Measurements from ENCODE around the gene GATD1.
A peak's percentile ranks its signal among the peaks of the same experiment; 100 is the strongest.

GATD1 gene

GRCh38 chr11:721741-722345, 55.4 kb downstream of the GATD1 start:
- peak; percentile 18; the same call in 1 of the 3 replicates for ATAC-seq
- TF ChIP-seq TCF4 (CRISPR knock-in tag; IDR thresholded peaks at IDR 0.05; ENCODE audit: borderline replicate concordance) (no peak), ISL1 (CRISPR knock-in tag; IDR thresholded peaks at IDR 0.05) (no peak), CSDC2 (CRISPR knock-in tag; IDR thresholded peaks at IDR 0.05) (no peak), TSHZ2 (CRISPR knock-in tag; IDR thresholded peaks at IDR 0.05) (no peak), ESRRG (CRISPR knock-in tag; IDR thresholded peaks at IDR 0.05) (no peak), ZFP3 (CRISPR knock-in tag; IDR thresholded peaks at IDR 0.05) (no peak), POU6F1 (CRISPR knock-in tag; IDR thresholded peaks at IDR 0.05; ENCODE audit: borderline replicate concordance, low read depth) (no peak), ZC3H10 (CRISPR knock-in tag; IDR thresholded peaks at IDR 0.05) (no peak), ZFP30 (CRISPR knock-in tag; IDR thresholded peaks at IDR 0.05) (no peak), OSR1 (CRISPR knock-in tag; IDR thresholded peaks at IDR 0.05) (no peak), ZNF70 (CRISPR knock-in tag; IDR thresholded peaks at IDR 0.05) (no peak)

- no peak for TF ChIP-seq TOX (CRISPR knock-in tag; IDR thresholded peaks at IDR 0.05; ENCODE audit: borderline replicate concordance)
- ATAC-seq, result no peak
These were observed 56.0 kb downstream of the GATD1 start for GRCh38 chr11:721247-721740.

GRCh38 chr11:720642-721246, 56.5 kb downstream of the GATD1 start:
- peak; percentile 25 for ATAC-seq
- TF ChIP-seq CSDC2 (CRISPR knock-in tag; IDR thresholded peaks at IDR 0.05) (no peak), ZFP3 (CRISPR knock-in tag; IDR thresholded peaks at IDR 0.05) (no peak), ISL1 (CRISPR knock-in tag; IDR thresholded peaks at IDR 0.05) (no peak), ESRRG (CRISPR knock-in tag; IDR thresholded peaks at IDR 0.05) (no peak), POU6F1 (CRISPR knock-in tag; IDR thresholded peaks at IDR 0.05; ENCODE audit: borderline replicate concordance, low read depth) (no peak), PPARA (CRISPR knock-in tag; IDR thresholded peaks at IDR 0.05; ENCODE audit: borderline replicate concordance) (no peak), PATZ1 (CRISPR knock-in tag; IDR thresholded peaks at IDR 0.05; ENCODE audit: borderline replicate concordance) (no peak), ARNTL (CRISPR knock-in tag; IDR thresholded peaks at IDR 0.05; ENCODE audit: borderline replicate concordance, low read depth) (no peak), ZFP30 (CRISPR knock-in tag; IDR thresholded peaks at IDR 0.05) (no peak), ZNF565 (CRISPR knock-in tag; conservative IDR thresholded peaks at IDR 0.05; ENCODE audit: low read depth) (no peak), TCF4 (CRISPR knock-in tag; IDR thresholded peaks at IDR 0.05; ENCODE audit: borderline replicate concordance) (no peak), CREB5 (CRISPR knock-in tag; IDR thresholded peaks at IDR 0.05; ENCODE audit: low read depth) (no peak), ZNF8 (CRISPR knock-in tag; IDR thresholded peaks at IDR 0.05) (no peak), CSRNP3 (CRISPR knock-in tag; IDR thresholded peaks at IDR 0.05) (no peak), SNAI2 (CRISPR knock-in tag; IDR thresholded peaks at IDR 0.05) (no peak), TSHZ2 (CRISPR knock-in tag; IDR thresholded peaks at IDR 0.05) (no peak)

Data from SK-N-SH treated with all-trans-retinoic acid at 6 μM for 48 hours (cell line).